A549 (cell line): Measurements from ENCODE around the gene KRTAP6-1.

Experiments used
- CBX2 ChIP-seq: fragments of 200-600 bp; sonication (generic); IDR thresholded peaks from 2 replicates; pipeline ENCODE4 v1.6.1; 2016; ENCODE audit warnings: low read depth, mild to moderate bottlenecking, borderline replicate concordance
- CTCF ChIP-seq: fragments of >200 bp; sonication (Bioruptor Twin); formaldehyde crosslinking; IDR thresholded peaks from 3 replicates; pipeline ENCODE4 v1.5.1; 2016
- POLR2AphosphoS2 ChIP-seq: conservative IDR thresholded peaks from 2 replicates; pipeline ENCODE4 v1.6.1; 2012; ENCODE audit warnings: low read length, improper control_type of control experiment, inconsistent platforms

DNA sequence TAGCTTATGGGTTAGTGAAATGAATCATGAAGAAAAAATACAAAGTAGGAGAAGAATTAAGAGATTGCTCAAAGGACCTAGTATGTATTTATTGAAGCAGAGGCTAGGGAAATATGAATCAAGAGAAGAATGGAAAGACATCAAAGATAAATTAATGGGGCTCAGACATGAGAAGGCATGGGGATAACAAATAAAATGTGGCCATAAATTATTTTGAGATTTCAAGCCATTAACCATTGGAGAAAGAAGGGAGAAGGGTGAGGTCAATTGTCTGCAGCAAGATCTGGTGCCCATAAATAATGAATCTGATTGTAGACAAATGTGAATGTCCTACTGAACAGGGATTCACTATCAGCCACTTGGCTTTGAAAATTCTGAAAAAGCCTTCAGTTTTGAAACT, 39.2 kb upstream of the KRTAP6-1 start:
- TF ChIP-seq POLR2AphosphoS2 (no peak), CTCF (no peak), CBX2 (no peak)
